Measurements from ENCODE around the gene KIAA0586. TPM values are rescaled to one million over a fixed set of nuclear protein-coding genes. Genes with fewer than 3 reads are reported as not detected.

Gene KIAA0586
- total RNA-seq, 4 donors from 2014 or later, result 9.6 to 16.8 (median 13.9) TPM

DNA sequence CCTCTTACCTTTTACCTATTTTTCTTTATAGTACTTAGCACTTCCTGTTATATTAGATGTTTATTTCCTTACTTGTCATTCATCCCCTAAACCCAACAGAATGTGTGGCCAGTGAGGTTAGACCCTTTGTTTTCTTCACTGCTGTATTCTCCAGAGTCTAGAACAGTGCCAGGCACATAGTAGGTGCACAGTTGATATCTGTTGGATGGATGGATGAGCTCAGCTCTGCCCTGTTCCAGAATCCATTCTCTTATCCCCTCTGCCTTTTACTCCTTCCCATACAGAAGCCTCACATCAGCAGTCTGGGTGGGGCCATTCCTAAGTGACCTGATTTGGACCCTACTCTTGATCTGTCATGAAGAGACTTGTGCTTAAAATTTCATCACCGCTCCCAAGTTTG is 115.7 kb downstream of the KIAA0586 start:
- Histone ChIP-seq H3K4me3 (no peak overlapping the region), H3K9me3 (no peaks in the 10 kb centered on the region), H3K27ac (no peak overlapping the region), H3K36me3 (peaks cover 0 to 4% (median 0%) of the 10 kb centered on the region in 3 donors), H3K27me3 (no peaks in the 10 kb centered on the region), H3K4me1 (no peaks in the 10 kb centered on the region)
- no peak for DNase-seq
- WGBS, 2 donors, result 100% methylated on average over 1 of the region's 1 CpG
- intact Hi-C loops (cut with DNase I), result no loop called here
- TF ChIP-seq, protein P1, sequence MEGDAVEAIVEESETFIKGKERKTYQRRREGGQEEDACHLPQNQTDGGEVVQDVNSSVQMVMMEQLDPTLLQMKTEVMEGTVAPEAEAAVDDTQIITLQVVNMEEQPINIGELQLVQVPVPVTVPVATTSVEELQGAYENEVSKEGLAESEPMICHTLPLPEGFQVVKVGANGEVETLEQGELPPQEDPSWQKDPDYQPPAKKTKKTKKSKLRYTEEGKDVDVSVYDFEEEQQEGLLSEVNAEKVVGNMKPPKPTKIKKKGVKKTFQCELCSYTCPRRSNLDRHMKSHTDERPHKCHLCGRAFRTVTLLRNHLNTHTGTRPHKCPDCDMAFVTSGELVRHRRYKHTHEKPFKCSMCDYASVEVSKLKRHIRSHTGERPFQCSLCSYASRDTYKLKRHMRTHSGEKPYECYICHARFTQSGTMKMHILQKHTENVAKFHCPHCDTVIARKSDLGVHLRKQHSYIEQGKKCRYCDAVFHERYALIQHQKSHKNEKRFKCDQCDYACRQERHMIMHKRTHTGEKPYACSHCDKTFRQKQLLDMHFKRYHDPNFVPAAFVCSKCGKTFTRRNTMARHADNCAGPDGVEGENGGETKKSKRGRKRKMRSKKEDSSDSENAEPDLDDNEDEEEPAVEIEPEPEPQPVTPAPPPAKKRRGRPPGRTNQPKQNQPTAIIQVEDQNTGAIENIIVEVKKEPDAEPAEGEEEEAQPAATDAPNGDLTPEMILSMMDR (IDR thresholded peaks at IDR 0.05), result no peak
- TF ChIP-seq POLR2A (IDR thresholded peaks at IDR 0.05), result no peak

DNA sequence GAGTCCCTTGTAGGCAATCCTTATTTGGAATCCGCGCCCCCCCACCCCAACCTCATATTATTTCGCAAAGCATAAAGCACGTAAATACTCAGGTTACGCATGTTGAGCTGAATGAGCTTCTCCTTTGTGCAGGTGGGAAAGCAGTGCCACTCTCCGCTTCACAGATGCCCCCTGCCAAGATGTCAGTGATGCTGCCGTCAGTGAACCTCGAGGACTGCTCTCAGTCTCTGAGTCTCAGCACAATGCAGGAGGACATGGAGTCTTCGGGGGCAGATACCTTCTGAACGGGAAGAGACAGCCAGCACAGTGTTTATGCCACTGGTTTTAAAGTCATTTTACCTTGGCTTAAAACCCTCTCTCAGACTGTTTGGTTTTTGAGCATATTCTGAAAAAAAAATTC is 120.1 kb downstream of the KIAA0586 start:
- Histone ChIP-seq H3K27me3 (no peaks in the 10 kb centered on the region), H3K4me1 (no peaks in the 10 kb centered on the region), H3K36me3 (peaks cover 0 to 4% (median 0%) of the 10 kb centered on the region in 3 donors), H3K4me3 (no peak overlapping the region), H3K27ac (no peak overlapping the region), H3K9me3 (no peaks in the 10 kb centered on the region)
- 73 to 93% methylated on average over 9 to 10 of the region's 10 CpGs for WGBS, 2 donors
- intact Hi-C loops (cut with DNase I), result no loop called here
- DNase-seq, result no peak
- TF ChIP-seq, protein P1 (IDR thresholded peaks at IDR 0.05), result no peak
- TF ChIP-seq POLR2A (IDR thresholded peaks at IDR 0.05), result no peak

DNA sequence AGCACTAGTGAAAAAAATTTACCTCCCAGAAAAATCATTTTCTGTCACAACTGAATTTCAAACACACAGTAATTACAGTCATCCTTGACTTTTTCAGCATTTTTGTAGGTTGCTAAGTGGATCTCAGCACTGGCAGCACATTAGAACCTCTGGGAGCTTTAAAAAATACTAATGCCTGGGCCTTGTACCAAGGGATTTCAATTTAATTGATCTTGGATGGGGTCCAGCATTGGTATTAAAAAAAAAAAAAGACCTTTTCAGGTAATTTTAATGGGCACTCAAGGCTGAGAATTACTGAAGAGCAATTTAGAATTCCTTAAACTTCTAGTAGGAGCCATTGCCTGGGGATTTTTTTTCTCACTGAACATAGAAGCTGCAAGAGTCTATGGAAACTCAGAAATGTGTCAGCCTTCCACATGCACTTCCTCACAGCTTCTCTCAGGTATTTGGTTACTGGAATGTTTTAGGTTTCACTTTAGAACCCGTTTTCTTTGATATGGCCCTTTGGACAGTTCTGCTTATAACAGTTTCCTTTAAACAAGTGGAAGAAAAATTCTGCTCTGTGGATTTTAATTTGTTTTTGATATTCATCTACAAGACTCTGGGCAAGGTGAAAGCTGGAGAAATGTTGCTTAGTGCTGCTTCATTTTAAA is 121.7 kb downstream of the KIAA0586 start:
- Histone ChIP-seq H3K27ac (no peak overlapping the region), H3K27me3 (no peaks in the 10 kb centered on the region), H3K4me1 (no peaks in the 10 kb centered on the region), H3K9me3 (no peaks in the 10 kb centered on the region), H3K36me3 (peaks cover 0 to 4% (median 0%) of the 10 kb centered on the region in 3 donors), H3K4me3 (no peak overlapping the region)
- 26 to 43% methylated on average over 1 of the region's 1 CpG for WGBS, 2 donors
- intact Hi-C loops (cut with DNase I), result no loop called here
- no peak for TF ChIP-seq POLR2A (IDR thresholded peaks at IDR 0.05)
- TF ChIP-seq, protein P1 (IDR thresholded peaks at IDR 0.05), result no peak
- DNase-seq, result no peak

DNA sequence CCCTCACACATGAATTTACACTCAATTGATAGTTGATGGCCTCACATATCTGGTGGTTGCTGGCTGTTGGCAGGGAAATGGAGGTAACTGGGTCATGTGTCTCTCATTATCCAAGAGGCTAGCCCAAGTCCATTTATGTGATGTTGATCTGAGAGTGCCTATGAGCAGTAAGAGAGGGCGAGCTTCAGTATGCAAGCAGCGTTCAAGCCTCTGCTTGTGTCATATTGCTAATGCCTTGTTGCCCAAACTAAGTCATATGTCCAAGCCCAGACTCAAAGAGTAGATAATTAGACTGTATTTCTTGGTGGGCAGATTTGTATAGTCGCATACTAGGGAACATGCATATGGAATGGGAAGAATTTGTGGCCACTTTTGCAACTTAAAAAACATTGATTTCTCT is 126.4 kb downstream of the KIAA0586 start:
- no peak for DNase-seq
- WGBS, 2 donors, result 90 to 98% methylated on average over 3 of the region's 3 CpGs
- no peaks in the 10 kb centered on the region for H3K36me3 ChIP-seq
- TF ChIP-seq, protein P1 (IDR thresholded peaks at IDR 0.05), result no peak
- TF ChIP-seq POLR2A (IDR thresholded peaks at IDR 0.05), result no peak
- H3K27ac ChIP-seq, result no peak overlapping the region
- H3K9me3 ChIP-seq, result no peaks in the 10 kb centered on the region
- intact Hi-C loops (cut with DNase I), result no loop called here
- no peaks in the 10 kb centered on the region for H3K4me1 ChIP-seq
- no peaks in the 10 kb centered on the region for H3K27me3 ChIP-seq
- H3K4me3 ChIP-seq, result no peak overlapping the region

DNA sequence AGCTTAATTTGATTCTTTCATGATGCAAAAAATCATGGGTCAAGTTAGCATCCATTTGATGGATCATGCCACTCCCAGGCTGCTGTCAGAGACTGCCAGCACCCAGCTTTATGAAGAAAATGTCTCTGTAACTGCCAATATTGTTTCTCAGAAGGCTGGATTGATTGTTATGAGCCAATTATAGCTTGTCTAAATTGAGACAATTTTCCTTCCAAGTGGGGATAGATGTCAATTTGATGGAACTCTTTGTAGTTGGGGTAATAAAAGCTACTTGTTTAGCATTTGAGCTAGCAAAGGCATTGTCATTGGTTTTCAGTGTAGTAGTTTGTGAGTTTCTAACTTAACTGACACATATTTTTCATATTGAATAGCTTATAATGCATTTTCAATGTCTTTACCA is 128.1 kb downstream of the KIAA0586 start:
- intact Hi-C loops (cut with DNase I), result no loop called here
- no peak overlapping the region for H3K4me3 ChIP-seq

More for the DNA sequence above, 128.1 kb downstream of the KIAA0586 start:
- no peak for TF ChIP-seq POLR2A (IDR thresholded peaks at IDR 0.05)
- TF ChIP-seq, protein P1 (IDR thresholded peaks at IDR 0.05), result no peak
- no peak for DNase-seq
- Histone ChIP-seq H3K27ac (no peak overlapping the region), H3K27me3 (no peaks in the 10 kb centered on the region), H3K36me3 (no peaks in the 10 kb centered on the region), H3K9me3 (no peaks in the 10 kb centered on the region), H3K4me1 (no peaks in the 10 kb centered on the region)

Measured in esophagus squamous epithelium (tissue), 5 donors.